ENCODE measurements around the gene FAM89A.
"Not testable (repeated sequence)": the region's sequence is repeated elsewhere in the genome, so short reads cannot be mapped to it uniquely, and the experiment has no call there.

Gene FAM89A

DNA sequence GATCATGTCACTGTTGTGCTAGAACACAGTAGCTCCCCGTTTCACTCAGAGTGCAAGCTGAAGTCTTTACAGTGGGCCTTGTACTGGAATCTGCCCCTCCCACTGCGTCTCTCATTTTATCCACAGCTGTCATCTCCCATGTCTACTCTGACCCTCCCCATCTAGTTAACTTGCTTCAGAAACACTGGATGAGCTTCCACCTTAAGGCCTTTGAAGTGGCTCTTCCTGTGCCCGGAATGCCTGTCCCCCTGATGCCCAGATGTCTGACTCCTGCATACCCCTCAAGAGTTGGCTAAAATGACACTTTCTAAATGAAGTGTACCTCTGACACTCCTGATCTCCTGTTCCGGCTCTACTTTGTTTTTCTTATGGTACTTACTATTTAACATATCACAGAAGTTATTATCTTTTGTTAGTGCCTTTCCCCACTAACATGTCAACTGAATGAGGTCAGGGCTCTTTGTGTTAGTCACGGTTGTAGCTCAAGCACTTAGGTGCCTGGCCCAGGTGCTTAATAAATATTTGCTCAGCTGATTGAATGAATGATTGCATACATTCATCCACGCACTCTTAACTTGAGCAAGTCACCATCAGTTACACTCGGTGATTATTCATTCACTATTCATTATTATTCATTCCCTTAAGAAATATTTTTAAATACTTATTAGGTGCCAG, 47.8 kb downstream of the FAM89A start:
- DNase-seq (ENCODE audit: low read depth in 2 of 2) = no peak

DNA sequence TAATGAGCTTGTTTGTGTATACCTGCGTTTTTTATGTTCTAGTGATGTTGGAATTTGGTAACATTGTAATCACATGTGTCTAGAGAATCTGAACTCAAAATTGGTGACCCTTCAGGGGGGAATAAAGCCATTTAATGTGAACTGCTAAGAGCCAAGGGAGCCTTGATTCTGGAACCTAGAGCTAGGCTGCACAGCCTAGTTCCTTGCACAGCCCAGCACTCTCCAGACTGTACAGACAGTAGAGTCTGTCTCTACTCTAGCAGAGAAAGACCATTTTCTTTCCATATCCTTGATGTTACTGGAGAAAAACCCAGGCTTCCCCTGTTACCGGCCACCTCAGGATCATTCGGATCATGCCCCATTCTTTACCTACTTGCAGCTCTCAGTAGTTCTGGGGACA, 52.6 kb downstream of the FAM89A start:
- no peak for DNase-seq (ENCODE audit: low read depth in 2 of 2)

DNA sequence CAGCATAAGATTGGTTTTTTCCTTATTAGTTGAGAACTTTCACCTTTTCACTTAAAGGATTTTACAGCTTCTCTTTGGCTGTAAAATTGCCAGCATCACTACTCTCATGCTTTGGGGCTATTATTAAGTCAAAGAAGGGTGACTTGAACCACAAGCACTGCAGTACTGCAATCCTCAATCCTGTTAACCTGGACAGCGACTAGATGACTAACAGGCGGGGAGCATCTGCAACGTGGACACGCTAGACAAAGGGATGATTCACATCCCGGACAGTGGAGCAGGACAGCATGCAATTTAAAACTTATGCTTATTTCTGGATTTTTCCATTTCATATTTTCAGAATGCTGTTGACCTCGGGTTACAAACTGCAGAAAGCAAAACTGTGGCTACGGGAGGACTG, 53.1 kb downstream of the FAM89A start:
- no peak for DNase-seq (ENCODE audit: low read depth in 2 of 2)

DNA sequence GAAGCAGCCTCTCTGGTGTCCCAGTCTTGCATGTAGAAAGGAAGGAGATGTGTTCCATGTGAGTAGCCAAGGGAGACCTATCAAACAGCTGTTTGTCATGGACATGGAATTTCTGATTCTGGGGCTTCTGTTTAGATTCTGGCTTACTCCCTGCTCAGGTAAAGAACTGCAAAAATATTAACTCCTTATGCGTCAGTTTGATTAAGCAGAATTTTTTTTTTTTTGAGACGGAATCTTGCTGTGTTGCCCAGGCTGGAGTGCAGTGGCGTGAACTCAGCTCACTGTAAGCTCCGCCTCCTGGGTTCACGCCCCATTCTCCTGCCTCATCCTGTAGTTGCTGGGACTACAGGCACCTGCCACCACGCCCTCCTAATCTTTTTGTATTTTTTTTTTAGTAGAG, 54.3 kb downstream of the FAM89A start:
- DNase-seq (ENCODE audit: low read depth in 2 of 2) = no peak

DNA sequence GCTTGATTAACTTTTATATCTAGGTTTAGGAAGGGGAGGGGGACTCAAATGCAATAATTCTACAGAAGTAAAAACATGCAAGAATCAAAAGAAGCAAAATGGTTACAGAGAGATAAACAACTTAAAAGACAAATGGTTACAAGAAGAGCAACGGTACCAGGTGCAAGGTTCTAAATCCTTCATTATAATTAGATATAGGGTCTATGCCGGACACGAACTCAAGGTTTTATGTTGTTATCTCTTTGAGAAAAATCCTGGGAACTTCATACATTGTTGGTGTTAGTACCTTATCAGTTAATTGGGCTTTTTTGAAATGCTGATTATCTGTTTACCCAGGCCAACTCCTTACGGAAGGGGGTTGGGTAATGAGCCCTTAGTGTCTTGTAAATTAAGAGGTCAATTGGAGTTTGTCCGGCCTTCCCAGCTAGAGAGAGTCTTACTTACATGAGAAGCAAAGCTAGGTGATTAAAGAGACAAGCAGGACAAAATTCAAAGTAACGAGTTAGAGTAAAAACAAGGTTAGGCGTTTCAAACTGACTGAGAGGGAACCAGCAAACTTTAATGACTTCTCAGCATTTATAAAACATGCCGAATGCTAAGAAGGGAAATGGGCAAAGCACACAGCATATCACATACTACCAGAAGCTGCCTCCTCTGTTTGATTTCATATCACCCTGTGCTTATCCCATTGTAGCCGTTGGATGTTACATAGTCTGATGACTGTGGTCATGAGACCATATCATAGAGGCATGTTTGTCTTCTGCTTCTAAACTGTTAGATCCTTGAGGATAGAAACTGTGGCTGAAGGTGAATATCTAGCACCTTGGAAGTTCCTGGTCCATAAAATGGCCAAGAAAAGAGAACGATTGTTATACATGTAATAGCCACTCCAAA, 55.2 kb downstream of the FAM89A start:
- not testable (repeated sequence) for DNase-seq (ENCODE audit: low read depth in 2 of 2)

DNA sequence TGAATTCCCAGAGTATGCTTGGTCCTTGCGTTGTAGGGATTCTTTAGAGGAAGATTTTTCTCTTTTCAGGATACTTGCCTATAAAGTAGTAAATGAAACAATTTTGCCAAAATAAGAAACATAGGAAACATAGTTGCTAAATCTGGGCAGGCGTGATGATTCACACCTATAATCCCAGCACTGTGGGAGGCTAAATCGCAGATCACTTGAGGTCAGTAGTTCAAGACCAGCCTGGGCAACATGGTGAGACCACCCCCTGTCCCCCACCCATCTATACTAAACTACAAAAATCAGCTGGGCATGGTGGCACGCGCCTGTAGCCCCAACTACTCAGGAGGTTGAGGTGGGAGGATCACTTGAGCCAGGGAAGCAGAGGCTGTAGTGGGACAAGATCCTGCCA, 56.2 kb downstream of the FAM89A start:
- no peak for DNase-seq (ENCODE audit: low read depth in 2 of 2)

DNA sequence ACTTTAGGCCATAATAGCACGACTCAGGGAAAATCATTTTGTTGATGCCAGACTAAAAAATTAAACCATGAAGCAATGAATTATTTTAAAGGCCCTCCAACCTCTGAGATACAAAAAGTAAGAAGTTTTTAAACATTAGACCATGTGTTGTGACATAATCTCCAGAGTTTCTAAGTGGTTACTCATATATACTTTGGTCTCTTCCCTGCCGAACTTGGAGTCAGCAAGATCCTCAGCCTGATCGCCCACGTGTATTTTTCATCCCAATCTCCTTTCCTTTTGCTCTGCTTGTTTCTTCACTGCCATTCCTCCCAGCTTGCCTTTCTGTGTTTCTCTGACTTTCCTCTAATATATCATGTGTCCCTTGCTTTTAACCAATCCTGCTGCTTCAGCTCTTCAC, 57.4 kb downstream of the FAM89A start:
- DNase-seq (ENCODE audit: low read depth in 2 of 2) = no peak

DNA sequence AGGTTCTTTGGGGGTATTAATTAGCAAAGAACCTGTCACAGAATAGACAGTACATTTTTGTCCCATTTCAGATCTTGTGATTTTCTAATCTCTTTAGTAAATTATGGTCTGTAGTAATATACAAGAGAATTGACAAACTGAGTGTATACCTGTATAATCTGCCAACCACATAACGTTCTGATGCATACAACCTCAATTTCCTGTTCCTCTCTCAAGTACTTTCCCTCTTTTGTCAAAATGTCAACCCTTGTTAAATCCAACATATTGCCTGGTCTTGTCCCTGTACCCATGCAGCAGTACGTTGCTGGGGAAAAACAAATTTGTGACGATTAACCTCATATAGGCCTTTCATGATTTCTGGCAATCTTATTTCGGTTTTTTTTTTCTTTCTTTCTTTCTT, 60.1 kb downstream of the FAM89A start:
- DNase-seq (ENCODE audit: low read depth in 2 of 2) = no peak

DNA sequence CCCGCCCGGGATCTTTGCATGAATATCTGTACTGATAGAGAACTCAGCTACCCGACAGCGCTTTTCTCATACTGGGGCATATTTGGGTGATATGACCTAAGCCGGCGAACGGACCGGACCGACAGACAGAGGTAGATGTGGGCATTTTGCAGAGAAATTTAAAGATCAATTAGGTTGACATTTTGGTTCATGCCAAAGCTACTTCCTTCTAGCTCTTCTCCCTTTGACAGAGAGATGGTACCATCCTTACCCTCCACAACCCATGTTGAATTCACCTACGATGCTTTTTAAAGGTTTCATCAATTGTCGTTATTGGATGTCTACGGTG, 60.7 kb downstream of the FAM89A start:
- DNase-seq (ENCODE audit: low read depth in 2 of 2) = no peak

DNA sequence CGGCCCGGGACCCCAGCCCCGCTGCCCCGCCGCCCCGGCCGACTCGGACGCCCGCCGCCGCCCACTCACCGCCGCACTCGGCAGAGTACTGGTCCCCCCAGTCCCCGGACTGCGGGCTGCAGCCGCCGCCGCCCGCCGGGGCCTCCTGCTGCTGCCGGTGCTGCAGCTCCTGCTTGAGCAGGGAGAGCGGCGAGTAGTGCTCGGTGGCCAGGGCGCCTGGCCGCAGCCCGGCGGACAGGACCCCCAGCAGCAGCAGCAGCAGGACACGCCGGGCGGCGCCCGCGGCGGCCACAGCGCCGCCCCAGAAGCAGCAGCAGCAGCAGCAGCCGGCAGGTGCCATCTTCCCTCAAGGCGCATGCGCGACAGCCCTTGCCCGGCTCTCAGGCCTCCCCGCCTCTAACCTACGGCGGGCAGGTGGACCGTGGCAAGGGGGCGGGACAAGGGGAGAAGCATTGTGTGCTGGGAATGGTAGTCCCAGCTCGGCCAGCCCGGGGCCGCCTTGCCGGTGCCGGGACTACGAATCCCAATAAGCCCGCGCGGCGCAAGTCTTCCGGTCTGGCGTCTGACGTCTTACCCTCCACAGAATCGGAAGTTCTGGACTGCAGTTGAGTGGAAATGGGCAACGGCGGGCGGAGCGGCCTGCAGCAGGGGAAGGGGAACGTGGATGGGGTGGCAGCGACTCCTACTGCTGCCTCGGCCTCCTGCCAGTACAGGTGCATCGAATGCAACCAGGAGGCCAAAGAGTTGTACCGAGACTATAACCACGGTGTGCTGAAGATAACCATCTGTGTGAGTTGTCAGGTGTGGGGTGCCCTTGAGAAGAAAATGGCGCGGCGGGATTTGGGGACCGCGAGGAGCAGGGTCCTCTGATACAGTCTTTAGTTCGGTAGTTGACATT, 61.3 kb downstream of the FAM89A start, which contains the start of the genes ARV1 and TTC13:
ARV1 (plus strand) TSS at position 604 of the 898 bp plus-strand sequence; CDS start at position 616, 12 bp downstream.
TTC13 (minus strand) TSS at position 371 of the 898 bp plus-strand sequence; CDS start at position 340, 31 bp downstream.
- peak; percentile 90 to 96 for DNase-seq (ENCODE audit: low read depth in 2 of 2)

DNA sequence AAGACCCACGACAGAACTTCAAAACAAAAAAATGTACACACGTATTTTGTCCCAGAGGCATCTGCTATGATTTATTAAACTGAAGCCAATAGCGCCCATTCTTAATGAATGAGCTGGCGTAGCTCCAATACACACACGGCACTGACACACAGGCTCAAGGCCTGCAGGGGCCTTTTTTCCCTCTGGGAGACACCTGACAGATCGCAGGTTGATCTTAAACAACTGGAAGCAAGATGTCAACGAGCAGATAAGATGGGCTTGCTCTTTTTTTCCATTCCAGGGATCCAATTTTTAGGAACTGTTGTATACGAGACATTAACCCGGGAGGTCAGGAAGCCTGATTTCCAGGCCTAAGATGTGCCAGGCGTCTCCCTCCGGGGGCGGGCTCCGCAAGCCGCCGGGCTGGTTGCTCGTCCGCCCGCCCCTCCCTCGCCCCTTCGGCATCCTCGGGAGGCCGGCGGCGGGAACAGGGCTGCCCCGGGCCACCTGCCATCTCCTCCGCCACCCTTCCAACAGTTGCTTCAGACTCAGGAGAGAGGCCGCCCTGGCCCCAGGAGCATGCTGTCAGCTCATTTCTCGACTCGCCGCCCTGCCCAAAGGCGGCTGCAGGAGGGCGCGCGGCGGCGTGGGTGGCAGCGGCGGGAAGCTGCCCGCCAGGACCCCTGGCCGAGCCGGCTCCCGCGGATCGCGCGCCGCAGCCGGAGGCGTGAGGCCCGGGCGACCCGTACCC, 62.1 kb downstream of the FAM89A start:
- peak; percentile 1 to 2 for DNase-seq (ENCODE audit: low read depth in 2 of 2)

DNA sequence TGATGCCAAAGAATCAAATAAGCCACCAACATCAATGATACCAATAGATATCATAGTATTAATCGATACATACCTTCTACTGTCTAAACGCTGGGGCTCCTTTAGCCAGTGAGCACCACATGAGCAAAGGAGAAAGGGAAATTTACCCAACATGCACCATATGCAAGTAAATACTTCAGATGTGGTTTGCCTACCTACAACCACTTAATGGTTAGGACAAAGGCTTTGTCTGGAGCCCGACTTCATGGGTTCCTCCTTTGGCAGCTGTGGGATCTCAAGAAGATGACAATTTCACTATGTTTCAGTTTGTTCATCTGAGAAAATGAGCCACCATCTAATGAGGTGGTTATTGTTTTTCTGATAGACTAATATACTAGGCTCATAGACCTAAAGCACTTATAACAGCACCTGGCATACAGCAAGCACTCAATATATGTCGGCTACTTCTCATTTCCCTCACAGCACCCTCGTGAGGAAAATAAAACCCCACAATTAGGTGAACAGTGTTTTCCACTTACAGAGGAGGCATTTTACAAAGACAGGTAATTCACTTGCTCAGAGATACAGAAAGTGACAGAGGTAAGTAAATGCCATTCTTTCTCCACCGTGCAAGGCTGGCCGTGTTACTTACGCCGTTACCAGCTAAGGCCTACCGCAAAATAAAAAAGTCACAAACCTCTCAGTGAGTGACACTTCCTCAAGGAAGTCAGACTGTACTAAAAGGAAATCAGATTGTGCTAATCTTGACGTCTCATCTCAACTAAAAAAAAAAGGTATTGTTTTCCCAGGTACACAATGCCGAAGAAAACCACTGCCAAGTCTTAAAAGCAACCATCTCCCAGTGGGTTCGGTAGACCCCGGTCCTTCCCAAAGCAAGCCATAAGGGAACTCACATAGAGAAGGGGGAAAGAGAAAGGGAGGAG, 63.0 kb downstream of the FAM89A start:
- DNase-seq (ENCODE audit: low read depth in 2 of 2) = peak; percentile 8 to 11

DNA sequence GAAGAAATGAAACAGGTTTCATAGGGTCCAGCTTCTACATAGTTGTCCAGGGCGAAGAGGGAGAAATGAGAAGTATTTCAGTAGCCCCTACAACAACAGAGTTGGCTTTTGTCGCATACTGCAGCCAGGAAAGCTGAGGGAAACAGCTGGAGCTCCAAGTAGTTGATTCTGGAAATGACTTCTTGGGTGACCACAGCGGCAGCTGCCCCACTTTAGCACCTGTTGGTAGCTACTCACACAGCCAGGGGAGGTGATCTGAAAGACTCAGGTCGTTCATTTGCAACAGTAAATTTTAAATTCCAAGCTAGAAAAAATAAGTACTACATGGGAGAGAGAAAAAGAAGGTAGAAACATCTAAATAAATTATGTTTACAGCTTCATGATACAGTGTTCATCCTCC, 63.7 kb downstream of the FAM89A start:
- no peak for DNase-seq (ENCODE audit: low read depth in 2 of 2)

DNA sequence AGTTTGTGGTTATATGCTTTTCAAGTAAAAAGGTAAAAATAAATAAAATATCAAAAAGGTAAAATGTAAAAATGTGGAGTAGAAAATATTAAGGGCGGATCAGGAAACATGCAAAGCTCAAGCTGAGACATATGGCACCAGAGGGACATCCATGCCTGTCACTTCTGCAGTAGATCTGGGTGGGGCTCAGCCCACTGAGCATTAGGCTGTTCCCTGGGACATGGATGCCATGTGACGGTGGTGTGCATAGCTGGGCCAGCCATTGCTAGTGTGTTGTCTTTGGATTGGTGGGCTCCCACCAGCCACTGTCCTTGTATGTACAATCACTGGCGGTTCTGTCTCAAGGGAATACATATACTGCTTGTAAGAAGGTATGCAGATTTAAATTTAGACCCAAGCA, 64.4 kb downstream of the FAM89A start:
- DNase-seq (ENCODE audit: low read depth in 2 of 2) = no peak

DNA sequence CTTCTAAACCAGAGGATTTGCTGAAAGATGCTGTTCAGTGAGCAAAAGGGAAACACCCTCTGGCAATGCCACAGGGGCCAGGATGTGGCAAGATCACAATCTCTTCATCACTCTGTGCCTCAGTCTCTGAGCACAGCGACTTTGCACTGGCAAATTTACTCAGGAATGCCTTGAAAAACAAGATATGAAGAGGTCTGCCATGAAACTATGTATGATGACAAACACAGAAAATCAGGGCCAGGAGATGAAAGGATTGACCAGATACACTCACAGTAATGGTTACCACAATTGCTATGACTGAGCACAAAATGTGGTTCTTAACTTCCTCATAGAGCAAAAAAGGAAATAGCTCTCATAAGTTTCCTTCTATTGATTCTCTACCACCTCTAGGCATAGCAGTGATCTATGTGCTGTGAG, 67.2 kb downstream of the FAM89A start:
- peak; percentile 14 for DNase-seq (ENCODE audit: low read depth in 2 of 2)

DNA sequence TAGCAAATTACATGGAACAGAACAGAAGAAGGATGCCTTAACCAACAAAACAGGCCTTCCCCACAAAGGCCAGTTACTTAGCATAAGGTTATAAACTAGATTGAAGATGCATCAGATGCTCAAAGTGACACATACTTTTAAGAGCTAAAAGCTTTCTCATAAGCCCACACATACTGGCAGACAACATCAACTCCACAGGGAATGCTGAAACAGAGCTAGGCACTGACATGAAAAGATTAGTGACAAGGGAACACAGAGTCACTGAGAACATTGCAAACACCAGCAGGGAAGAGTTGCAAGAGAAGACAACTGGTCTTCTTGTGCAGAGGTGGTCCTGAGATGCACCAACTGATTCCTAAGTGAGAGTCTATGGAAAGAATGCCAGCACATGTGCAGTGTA, 68.3 kb downstream of the FAM89A start:
- no peak for DNase-seq (ENCODE audit: low read depth in 2 of 2)

DNA sequence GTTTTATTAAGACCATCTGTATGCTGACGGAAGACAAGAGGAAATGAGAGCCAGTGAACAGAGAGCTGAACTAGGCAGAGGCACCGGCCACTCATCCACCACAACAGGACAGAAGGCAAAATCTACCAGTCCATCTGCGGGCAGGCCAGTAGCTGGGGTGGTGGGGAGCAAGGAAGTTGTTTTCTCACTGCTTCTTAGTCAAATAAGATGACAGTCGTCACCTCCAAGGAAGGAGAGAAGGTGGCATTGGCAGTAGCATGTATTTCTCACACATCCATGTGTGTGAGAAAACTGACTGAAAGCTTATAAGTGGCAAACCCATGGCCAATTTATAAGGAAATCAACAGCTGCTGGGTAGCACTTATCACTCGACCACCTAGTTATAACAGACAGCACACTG, 69.6 kb downstream of the FAM89A start:
- DNase-seq (ENCODE audit: low read depth in 2 of 2) = no peak

Data from stimulated activated CD8-positive, alpha-beta memory T cell treated with anti-CD3 and anti-CD28 coated beads, Interleukin-2, amount 100 ng/mL, for 1 hour (primary cell).